ENCODE data around the gene HESX1.

GRCh38 chr3:57168151-57168550 is 31.6 kb downstream of the HESX1 start:
- TF ChIP-seq CTCF (IDR thresholded peaks at IDR 0.05) (no peak), POLR2A (IDR thresholded peaks at IDR 0.05) (no peak)

All from lower leg skin (tissue), 3 donors.